WTC11 (cell line): ENCODE data around the gene MYMK.

ENCODE experiments used
- AFF4 ChIP-seq: sonication (generic); formaldehyde crosslinking; IDR thresholded peaks from 2 replicates; pipeline ENCODE4 v1.8.1; 2023; ENCODE audit warnings: mild to moderate bottlenecking, missing genetic modification reagents, borderline replicate concordance
- ATF2 ChIP-seq: sonication (generic); formaldehyde crosslinking; IDR thresholded peaks from 2 replicates; pipeline ENCODE4 v1.8.1; 2022; ENCODE audit warnings: low read depth, missing genetic modification reagents, borderline replicate concordance
- CTCF ChIP-seq: fragments of 200-600 bp; IDR thresholded peaks from 2 replicates; pipeline ENCODE4 v1.8.0; 2022; ENCODE audit warnings: antibody characterized with exemption
- FOXK1 ChIP-seq: sonication (generic); formaldehyde crosslinking; IDR thresholded peaks from 2 replicates; pipeline ENCODE4 v1.8.0; 2022; ENCODE audit warnings: mild to moderate bottlenecking, moderate library complexity, missing genetic modification reagents
- MAX ChIP-seq: sonication (generic); formaldehyde crosslinking; IDR thresholded peaks from 2 replicates; pipeline ENCODE4 v1.8.0; 2022; ENCODE audit warnings: mild to moderate bottlenecking, missing genetic modification reagents
- SP1 ChIP-seq: sonication (generic); formaldehyde crosslinking; conservative IDR thresholded peaks from 2 replicates; pipeline ENCODE4 v1.8.1; 2022; ENCODE audit warnings: missing genetic modification reagents

GRCh38 chr9:133552236-133552635 lies 27.5 kb upstream of the MYMK start:
- TF ChIP-seq MAX (CRISPR knock-in tag) (no peak), CTCF (no peak), ATF2 (CRISPR knock-in tag) (no peak), SP1 (CRISPR knock-in tag) (no peak), AFF4 (CRISPR knock-in tag) (no peak), FOXK1 (no peak)
